Stimulated activated CD4-positive, alpha-beta T cell treated with anti-CD3 and anti-CD28 coated beads, Interleukin-4, amount 100 ng/mL, for 24 hours (primary cell): ENCODE data around the gene SPATA6L.

Experiments
- DNase-seq: peaks from one replicate; pipeline ENCODE4 v3.0.0-alpha.2; 2020

The SPATA6L gene

DNA sequence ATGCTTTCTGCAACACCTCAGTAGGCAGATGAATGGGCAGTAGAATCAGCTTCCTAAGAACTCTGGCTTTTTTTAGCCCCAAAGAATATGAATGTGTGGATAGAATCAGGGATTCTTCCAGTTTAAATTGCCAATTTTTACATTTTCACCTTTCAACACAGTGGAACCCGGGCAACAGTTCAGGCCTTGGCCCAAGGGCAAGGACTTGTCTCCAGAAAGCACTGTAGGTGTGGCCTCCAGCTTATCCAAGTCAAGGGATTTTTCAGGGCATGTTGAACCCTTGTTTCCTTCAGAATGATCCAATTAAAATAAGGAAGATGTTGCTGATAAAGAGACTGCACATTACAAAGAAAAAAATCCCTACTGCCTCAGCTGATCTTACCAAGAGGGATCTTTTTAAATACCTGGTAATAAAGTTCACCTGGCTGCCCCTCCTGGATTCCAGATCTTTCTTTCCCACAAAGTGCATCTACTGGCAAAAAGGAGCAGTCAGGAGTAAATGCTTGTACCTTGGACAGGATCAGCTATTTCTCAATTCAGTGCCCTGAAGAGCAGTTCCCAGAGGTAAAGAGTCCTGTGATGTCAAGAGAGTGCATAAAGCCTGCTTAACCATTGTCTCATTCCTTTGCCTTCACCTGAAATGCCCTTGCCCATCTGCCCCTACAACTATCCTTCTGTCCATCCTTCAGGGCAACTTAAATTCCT is 84.3 kb downstream of the SPATA6L start:
- no peak for DNase-seq

DNA sequence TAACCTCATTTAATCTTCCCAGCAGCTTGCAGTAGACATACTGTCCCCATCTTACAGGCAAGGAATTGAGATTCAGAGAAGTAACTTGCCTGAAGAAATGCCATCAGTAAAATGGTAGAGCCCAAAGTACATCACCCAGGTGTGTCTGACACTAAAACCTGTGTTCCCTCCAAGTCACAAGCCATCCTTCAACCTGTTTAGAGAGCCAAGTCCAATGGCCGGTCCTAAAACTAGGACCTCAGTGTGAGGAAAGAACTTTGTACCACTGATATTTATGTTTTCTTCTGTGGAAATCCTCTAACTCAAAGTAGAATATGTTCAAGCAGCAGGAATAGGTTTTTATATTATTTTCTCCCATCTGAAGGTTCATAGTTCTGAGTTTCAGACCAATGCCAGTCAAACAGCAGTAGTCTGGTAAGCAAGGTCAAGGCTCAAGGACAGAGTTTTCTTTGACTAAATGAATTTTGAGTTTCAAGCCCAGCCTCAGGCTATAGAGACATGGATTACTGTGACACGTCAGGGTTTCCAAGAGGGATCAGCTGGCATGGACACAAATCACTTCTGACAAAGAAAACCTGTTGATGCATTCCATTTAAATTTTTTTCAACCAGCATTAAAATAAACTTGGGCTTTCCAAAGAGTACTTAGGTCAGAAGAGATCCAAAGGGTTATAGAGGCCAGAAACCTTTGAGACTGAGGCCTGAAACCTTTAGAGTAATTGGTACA is 85.1 kb downstream of the SPATA6L start:
- DNase-seq, result no peak

- no peak for DNase-seq
These were observed 87.3 kb downstream of the SPATA6L start for GRCh38 chr9:4579001-4579400.

DNA sequence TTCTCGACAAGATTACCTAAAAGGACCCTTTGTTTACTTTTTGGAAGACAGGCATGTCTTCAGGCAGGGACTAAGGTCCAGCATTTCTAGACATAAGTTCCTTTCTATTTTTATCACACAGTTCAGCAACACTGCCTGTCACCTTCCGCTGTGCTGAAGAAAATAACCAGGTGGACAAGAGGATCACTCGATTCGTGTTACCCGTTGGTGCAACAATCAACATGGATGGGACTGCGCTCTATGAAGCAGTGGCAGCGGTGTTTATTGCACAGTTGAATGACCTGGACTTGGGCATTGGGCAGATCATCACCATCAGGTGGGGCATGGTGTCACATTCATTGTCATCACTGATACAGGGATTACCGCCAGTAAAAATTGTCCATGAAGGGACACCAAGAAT is 89.8 kb downstream of the SPATA6L start:
- DNase-seq, result no peak

- DNase-seq, result no peak
These were observed 90.3 kb downstream of the SPATA6L start for GRCh38 chr9:4575997-4576396.

DNA sequence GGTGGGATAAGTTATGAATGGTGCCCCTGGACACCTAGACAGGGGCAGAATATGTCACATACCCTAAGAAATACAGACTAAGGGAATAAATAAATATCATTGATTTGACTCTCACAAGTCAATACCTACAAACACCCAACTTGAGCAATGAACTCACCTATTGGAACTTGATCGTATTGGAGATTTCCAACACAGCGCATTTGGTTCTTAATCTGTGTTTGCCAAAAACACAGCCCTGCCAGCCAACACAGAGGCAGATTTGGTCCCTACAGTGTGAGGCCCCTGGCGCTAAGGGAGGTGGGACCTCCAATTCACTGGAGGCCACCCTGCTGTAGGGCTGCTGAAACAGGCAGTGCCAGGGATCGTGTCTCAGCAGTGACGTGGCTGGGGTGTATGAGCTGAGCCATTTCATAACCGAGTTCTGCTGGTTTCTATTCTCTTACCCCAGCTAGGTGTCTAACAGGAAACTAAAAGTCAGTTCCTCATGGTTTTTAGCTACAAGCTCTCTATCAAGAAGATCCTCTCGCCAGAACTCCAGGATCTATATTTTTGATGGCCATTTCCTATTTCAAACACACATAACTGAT is 91.5 kb downstream of the SPATA6L start:
- DNase-seq, result peak; percentile 10

DNA sequence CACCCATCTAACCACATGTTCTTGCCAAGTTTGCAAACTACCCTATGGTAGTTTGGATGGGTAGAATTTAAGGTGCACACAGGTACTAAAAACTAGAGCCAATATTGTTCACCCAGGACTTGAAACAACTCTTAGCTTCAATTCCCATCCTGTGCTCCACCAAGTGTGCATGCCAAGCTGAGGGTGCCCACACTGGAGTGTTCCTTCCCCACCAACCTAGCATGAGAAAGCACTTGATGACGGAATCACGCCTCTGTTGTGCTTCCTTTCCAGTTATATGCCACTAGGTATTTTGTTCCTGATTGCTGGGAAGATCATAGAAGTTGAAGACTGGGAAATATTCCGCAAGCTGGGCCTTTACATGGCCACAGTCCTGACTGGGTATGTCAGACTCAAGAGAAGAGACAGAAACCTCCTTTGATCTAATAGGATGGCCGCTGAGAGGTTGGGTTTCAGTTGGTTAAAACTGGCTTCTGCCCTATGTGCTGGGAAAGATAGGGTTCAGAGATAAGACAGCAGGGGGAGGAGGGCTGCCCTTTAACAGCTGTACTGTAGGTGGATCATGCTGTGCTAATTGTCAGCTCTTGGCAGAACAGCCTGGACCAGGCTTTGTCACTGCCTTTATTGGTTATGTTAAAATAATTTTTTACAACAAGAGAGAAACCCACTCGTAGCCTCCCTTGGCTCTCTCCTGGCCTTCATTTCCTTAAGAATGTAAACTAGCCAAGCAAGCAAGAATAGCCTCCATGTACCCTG is 92.5 kb downstream of the SPATA6L start:
- DNase-seq, result no peak

- no peak for DNase-seq
These were observed 93.1 kb downstream of the SPATA6L start for GRCh38 chr9:4573176-4573575.

DNA sequence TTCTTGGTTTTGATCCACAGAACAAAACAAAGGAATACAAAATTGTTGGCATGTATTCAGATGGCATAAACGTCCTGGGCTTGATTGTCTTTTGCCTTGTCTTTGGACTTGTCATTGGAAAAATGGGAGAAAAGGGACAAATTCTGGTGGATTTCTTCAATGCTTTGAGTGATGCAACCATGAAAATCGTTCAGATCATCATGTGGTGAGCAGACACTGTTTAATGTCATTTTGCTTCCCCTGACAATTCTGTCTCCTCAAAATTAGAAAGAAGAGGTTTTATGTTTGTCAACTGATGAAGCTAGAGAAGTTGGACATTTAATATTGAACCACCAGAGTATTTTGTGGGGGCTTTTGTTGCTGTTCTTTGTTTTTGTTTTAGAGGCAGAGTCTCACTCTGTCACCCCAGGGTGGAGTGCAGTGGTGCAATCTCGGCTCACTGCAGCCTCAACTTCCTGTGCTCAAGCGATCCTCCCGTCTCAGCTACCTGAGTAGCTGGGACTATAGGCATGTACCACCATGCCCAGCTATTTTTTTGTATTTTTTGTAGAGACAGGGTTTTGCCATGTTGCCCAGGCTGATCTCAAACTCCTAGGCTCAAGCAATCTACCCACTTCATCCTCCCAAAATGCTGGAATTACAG is 94.0 kb downstream of the SPATA6L start:
- no peak for DNase-seq

DNA sequence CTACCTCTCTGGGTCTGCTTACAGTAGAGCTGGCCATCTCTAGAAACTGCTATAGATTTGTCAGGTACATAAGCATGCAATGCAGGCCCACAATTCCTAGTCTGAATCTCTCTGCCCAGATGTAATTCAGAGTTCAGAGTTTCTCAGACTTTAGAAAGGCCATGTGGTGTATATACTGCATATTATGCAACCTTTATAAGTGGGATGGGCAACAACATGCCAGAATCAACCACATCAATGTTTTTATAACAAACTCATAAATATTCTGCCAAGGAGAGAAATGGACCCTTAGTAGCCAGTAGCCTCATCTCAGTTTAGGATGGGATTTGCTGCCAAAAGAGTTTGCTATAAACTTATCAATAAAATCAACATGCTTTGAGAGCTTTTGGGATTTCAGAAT is 97.2 kb downstream of the SPATA6L start:
- DNase-seq, result no peak

DNA sequence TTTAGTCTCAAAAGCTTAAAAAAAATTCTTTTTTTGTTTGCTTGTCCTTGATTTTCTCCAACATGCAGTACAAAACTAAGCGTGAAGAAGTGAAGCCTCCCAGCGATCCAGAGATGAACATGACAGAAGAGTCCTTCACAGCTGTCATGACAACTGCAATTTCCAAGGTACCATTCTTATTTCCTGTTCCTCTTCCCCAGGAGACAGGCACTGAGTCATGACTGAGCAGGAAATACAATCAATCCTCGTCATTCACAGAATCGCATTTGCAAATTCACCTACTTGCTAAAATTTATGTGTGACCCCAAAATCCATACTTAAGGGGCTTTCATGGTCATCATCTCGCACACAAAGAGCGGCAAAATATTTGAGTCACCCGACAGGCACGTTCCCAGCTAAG is 98.7 kb downstream of the SPATA6L start:
- DNase-seq, result no peak

DNA sequence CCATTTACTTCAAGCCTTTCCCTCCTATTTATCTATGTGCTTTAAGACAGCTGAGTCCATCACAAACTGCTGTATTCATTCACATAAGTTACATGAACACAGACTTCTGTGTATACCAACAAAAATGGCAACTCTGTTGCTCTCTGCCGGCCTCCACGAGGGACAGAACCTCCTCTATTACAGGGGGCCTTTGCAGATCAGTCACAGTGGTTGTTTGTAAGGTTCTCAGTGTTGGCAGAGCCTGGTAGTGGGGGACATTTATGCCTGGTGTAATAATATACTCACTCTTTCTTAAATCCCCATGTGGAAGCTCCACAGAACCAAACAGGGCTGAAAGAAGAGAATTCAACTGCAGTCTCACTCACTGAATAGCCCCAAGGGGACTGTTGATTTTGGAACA is 99.5 kb downstream of the SPATA6L start:
- no peak for DNase-seq

- no peak for DNase-seq
These were observed 103.2 kb downstream of the SPATA6L start for GRCh38 chr9:4563105-4563504.

DNA sequence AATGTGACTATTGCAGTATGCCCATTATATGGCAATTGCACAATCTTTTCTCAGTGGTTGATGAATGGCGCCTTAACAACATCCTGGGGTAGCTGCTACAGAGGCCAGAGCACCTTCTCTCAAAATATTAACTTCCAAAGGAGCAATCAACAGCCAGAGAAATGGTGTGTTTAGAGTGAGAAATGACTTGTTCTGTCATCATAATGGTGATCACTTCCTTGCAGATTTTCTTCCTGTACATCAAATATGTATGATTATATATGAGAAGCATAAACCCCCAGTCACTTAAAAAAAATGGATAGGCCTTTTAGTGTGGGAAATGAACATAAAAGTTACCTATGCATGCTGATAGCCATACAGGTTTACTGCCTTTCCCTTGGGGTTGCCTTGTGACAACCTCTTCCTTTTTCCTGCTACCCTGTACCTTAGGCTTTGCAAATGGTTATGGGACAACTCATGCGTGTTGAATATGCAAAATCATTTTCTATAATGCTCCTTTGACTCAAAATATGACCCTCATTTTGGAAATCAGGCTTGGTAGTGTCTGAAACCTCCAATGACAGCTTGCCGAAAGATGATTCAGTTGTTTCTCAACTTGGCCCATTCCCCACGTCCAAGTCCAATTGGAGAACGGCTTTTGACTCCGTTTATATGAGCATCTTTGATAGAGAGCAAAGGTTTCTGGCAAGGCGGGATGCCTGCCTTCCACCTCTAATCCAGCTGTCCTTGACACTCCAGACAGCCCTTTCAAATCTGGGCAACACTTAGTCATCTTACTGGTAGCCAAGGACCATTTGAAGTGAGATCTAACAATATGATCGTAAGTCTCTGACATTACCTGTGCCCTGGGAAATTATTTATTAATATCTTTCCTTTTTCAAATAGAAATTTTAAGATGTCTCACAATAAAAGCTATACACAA is 106.8 kb downstream of the SPATA6L start:
- no peak for DNase-seq

DNA sequence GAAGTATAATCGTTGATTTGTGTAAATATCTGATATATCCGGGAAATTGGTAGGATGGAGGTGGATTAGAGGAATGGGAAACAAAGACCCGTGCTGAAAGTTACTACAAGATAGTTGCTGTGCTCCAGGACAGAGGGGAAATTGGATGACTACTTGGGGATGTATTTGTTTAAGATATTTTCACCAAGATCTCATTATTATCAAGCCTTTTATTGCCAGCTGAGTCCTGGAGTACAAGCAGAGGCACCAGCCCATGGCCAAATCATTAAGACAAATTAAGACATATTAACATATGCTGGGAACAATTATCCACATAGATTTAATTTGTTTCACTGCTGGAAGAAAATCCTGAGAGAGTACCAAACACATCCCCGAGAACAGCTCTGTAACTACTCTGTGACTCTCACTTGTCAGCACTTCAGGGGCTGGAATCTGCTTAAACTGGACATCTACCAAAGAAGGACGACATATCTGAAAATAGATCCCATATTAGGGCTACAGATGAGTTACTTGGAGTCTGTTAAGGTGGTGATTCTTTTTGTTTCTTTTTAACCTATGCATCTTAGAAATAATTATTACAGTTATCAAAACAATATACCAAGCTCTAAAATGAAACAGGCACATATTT is 107.8 kb downstream of the SPATA6L start:
- DNase-seq, result no peak

- DNase-seq, result no peak
These were observed 111.0 kb downstream of the SPATA6L start for GRCh38 chr9:4555236-4555635.

- no peak for DNase-seq
These were observed 112.3 kb downstream of the SPATA6L start for GRCh38 chr9:4553951-4554381.

- DNase-seq, result no peak
These were observed 115.3 kb downstream of the SPATA6L start for GRCh38 chr9:4550777-4551484.

DNA sequence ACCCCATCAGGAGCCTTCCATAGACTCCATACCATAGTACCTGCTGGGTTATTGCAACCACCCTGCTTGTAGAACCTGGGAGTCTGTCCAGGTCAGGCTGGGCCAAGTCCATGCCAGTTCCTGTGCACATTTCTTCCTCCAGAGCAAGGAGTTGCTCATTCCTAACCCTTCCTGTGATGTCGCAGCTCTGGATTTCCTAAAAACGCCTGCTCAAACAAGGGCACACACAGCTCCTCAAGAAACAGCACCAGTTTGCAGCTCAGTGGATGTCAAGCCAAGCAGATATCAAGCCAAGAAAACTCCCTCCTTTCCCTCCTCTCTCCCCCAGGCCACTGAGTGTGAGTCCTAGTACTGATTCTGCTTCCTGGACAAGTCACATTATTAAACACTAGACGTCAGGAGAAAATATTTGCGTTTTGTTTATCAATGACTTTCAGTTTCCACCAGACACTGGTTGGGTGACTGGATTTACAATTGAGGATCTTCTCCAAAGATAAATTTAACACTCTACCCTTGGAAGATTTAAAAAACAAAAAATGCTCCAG is 116.5 kb downstream of the SPATA6L start:
- DNase-seq, result no peak
